Activated naive CD4-positive, alpha-beta T cell treated with anti-CD3 and anti-CD28 coated beads, Interleukin-2, amount 10 ng/mL, durations not matched to agents 7 days and 5 days (primary cell): ENCODE data around the gene TRAPPC13.

Experiments used
- CTCF ChIA-PET: fragments of 350-600 bp; sonication (Branson Sonifier 250); formaldehyde crosslinking; loops from one replicate; lab custom pipeline; 2021; ENCODE audit warnings: antibody characterized with exemption; lab: Charles Lee
- DNase-seq: peaks from one replicate; pipeline ENCODE4 v3.0.0-alpha.2; 2020
- H3K27ac Mint-ChIP-seq: one replicate; pipeline ENCODE4 v1.8.0; 2021; ENCODE audit warnings: mild to moderate bottlenecking, moderate library complexity, mixed read lengths
- H3K27me3 Mint-ChIP-seq: one replicate; pipeline ENCODE4 v1.8.0; 2021; ENCODE audit warnings: mild to moderate bottlenecking, mixed read lengths
- H3K36me3 Mint-ChIP-seq: one replicate; pipeline ENCODE4 v1.8.0; 2021; ENCODE audit warnings: mixed read lengths
- H3K4me1 Mint-ChIP-seq: one replicate; pipeline ENCODE4 v1.8.0; 2021; ENCODE audit warnings: mixed read lengths
- H3K4me3 Mint-ChIP-seq: one replicate; pipeline ENCODE4 v1.8.0; 2021; ENCODE audit warnings: mild to moderate bottlenecking, moderate library complexity, mixed read lengths
- H3K9me3 Mint-ChIP-seq: one replicate; pipeline ENCODE4 v1.8.0; 2021; ENCODE audit warnings: mixed read lengths

TRAPPC13 gene

DNA sequence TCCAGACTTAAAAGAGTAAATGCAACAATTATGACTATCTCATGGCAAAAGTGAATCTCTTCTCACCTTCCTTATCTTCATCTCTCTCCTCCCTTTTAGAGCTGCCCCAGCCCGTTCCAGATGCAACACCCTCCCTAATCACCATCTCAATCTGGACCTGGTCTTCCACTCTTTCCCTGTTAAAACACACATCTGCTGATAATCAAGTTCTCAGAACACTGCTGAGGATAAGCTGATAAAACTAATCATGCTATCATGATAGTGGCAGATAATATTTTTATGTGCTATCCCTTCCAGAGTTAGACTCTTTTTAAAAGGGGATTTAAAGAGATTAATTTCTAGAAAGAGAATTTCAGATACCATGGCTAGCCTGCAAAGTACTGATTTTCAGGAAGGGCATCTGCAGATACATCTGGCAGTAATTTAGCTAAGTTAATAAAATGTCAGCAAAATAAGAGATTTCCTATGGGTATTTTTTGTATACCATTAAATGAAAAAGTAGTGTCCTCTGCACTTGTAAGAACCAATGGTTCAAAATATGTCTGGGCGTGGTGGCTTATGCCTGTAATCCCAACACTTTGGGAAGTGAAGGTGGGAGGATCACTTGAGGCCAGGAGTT is 79.9 kb downstream of the TRAPPC13 start:
- no peak for DNase-seq
- H3K27me3 Mint-ChIP-seq, result no peaks in the 10 kb centered on the region
- peaks cover 24% of the 10 kb centered on the region for H3K36me3 Mint-ChIP-seq
- no peak overlapping the region for H3K4me3 Mint-ChIP-seq
- CTCF ChIA-PET, result no interaction called here
- H3K27ac Mint-ChIP-seq, result no peak overlapping the region
- no peaks in the 10 kb centered on the region for H3K4me1 Mint-ChIP-seq
- no peaks in the 10 kb centered on the region for H3K9me3 Mint-ChIP-seq

DNA sequence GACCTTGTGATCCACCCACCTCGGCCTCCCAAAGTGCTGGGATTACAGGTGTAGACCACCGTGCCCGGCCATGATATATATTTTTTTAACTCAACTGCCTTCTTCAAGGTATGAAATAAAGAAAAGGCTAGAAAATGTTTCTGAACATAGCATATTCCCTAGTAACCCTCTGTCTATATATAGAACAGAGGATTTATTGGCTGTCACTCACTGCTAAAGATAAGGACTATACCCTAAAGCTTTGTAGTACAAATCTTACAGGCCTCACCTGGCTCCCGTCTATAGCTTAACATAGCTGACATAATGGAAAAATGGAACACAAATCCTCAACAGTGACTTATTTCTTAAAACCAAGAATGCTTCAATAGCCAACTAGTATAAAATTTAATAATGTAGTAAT is 82.8 kb downstream of the TRAPPC13 start:
- Mint-ChIP-seq H3K27me3 (no peaks in the 10 kb centered on the region), H3K9me3 (no peaks in the 10 kb centered on the region), H3K4me1 (no peaks in the 10 kb centered on the region), H3K4me3 (no peak overlapping the region), H3K27ac (no peak overlapping the region), H3K36me3 (peaks cover 30% of the 10 kb centered on the region)
- CTCF ChIA-PET, result no interaction called here
- DNase-seq, result no peak

DNA sequence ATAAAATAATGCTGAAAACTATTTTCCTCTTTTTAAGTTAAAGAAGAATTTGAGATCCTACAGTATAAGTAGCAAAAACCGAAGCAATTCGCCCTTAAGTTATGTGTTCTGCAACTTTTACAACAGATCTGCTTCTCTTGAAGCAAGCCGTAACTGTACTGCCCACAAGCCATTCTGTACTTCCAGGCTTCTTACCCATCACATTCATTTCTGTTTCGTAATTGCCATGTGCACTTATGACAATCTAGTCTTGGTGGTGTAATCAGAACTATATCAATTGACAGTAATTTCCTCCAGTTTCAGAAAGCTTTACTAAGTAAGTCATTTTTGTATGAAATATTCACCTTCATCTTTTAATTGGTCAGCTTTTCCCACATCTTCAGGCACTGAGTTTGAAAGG is 83.3 kb downstream of the TRAPPC13 start:
- H3K4me3 Mint-ChIP-seq, result no peak overlapping the region
- CTCF ChIA-PET, result no interaction called here
- H3K27me3 Mint-ChIP-seq, result no peaks in the 10 kb centered on the region
- H3K36me3 Mint-ChIP-seq, result peaks cover 26% of the 10 kb centered on the region
- H3K9me3 Mint-ChIP-seq, result no peaks in the 10 kb centered on the region
- no peak for DNase-seq
- H3K4me1 Mint-ChIP-seq, result peaks cover under 1% of the 10 kb centered on the region
- no peak overlapping the region for H3K27ac Mint-ChIP-seq
